GM12878 (cell line): ENCODE results near the gene PPP2R2B. TPM values are rescaled to one million over a fixed set of nuclear protein-coding genes. Genes with fewer than 3 reads are reported as not detected.

Source experiments
- ATAC-seq: fragments of 200-7000 bp; cut with Tn5 transposase; 3 replicates; pipeline ENCODE4 v1.9.1; 2020; ENCODE audit warnings: mild to moderate bottlenecking, moderate library complexity
- BruUV-seq: library from RNA; stranded (reverse); fragments of 400-500 nt; replicated peaks from 2 replicates; lab custom pipeline; 2021; lab: Mats Ljungman, UMichigan
- CTCF ChIA-PET: fragments of 300-600 bp; sonication (Branson Sonifier 250); formaldehyde crosslinking; extraction: SDS; loops from one replicate; lab custom pipeline; 2021; ENCODE audit warnings: inconsistent platforms; lab: Yijun Ruan, JAX
- POLR2A ChIA-PET: fragments of 350-600 bp; formaldehyde crosslinking; extraction: SDS; loops from one replicate; lab custom pipeline; 2021; ENCODE audit warnings: inconsistent platforms; lab: Charles Lee
- RAD21 ChIA-PET: fragments of 300-600 bp; sonication (Branson Sonifier 250); formaldehyde crosslinking; loops from one replicate; lab custom pipeline; 2023; ENCODE audit warnings: antibody characterized with exemption; ENCODE audit not compliant: unreplicated experiment; lab: Charles Lee
- SMC1A ChIA-PET: fragments of 300-600 bp; sonication (Branson Sonifier 250); formaldehyde crosslinking; loops from one replicate; lab custom pipeline; 2023; ENCODE audit not compliant: unreplicated experiment, uncharacterized antibody; lab: Charles Lee
- DNase-seq: peaks from one replicate; pipeline ENCODE4 v3.0.0-alpha.2; 2011; ENCODE audit warnings: low read depth, low spot score
- FAIRE-seq: peaks from 3 replicates; lab custom pipeline; 2011; peaks lifted over from hg19 to GRCh38; lab: Jason Lieb, UNC
- H2AFZ ChIP-seq: 2 replicates; pipeline ENCODE4 v1.6.0; 2011; ENCODE audit warnings: low read depth, low read length, control low read depth; ENCODE audit not compliant: control insufficient read depth
- H3K27ac ChIP-seq: 2 replicates; pipeline ENCODE4 v1.5.1; 2011; ENCODE audit warnings: control low read depth; ENCODE audit not compliant: control insufficient read depth, insufficient read depth
- H3K27me3 ChIP-seq, 2 experiments: replicated peaks in 1 of 2; 2 replicates each; pipeline versions ENCODE4 v1.6.0 to v1.6.1; 2011; ENCODE audit warnings: low read length in 1 of 2; ENCODE audit not compliant: control insufficient read depth in 2 of 2, insufficient read depth in 2 of 2
- H3K36me3 ChIP-seq, 2 experiments: 2 replicates each; pipeline ENCODE4 v1.5.1; 2011; ENCODE audit warnings: low read length in 1 of 2; ENCODE audit not compliant: control insufficient read depth in 2 of 2, insufficient read depth in 2 of 2
- H3K4me1 ChIP-seq: 2 replicates; pipeline ENCODE4 v1.6.1; 2011; ENCODE audit warnings: mild to moderate bottlenecking, low read length, moderate library complexity, mixed read lengths; ENCODE audit not compliant: control insufficient read depth, insufficient read depth
- H3K4me2 ChIP-seq: 2 replicates; pipeline ENCODE4 v1.6.0; 2011; ENCODE audit warnings: control low read depth; ENCODE audit not compliant: control insufficient read depth, insufficient read depth
- H3K4me3 ChIP-seq: fragments of 200-600 bp; sonication (generic); 2 replicates; pipeline ENCODE4 v1.5.1; 2016
- H3K79me2 ChIP-seq: 2 replicates; pipeline ENCODE4 v1.6.0; 2011; ENCODE audit warnings: low read length; ENCODE audit not compliant: control insufficient read depth, insufficient read depth
- H3K9ac ChIP-seq: 2 replicates; pipeline ENCODE4 v1.8.0; 2011; ENCODE audit warnings: low read length, control low read depth, mixed read lengths; ENCODE audit not compliant: control insufficient read depth, insufficient read depth
- H3K9me3 ChIP-seq: replicated peaks from 3 replicates; pipeline ENCODE4 v1.5.1; 2011; ENCODE audit warnings: mild to moderate bottlenecking, low read length; ENCODE audit not compliant: control insufficient read depth, insufficient read depth
- H4K20me1 ChIP-seq: 2 replicates; pipeline ENCODE4 v1.6.0; 2011; ENCODE audit not compliant: control insufficient read depth, insufficient read depth
- KAT2A ChIP-seq: conservative IDR thresholded peaks from 2 replicates; pipeline ENCODE4 v1.6.1; 2011; ENCODE audit warnings: low read depth, low read length; ENCODE audit not compliant: control insufficient read depth
- NBN ChIP-seq: fragments of 450-650 bp; IDR thresholded peaks from 2 replicates; pipeline ENCODE4 v1.6.1; 2016
- NR2C1 ChIP-seq: fragments of 450-650 bp; IDR thresholded peaks from 2 replicates; pipeline ENCODE4 v1.6.1; 2017; ENCODE audit warnings: antibody characterized with exemption, mild to moderate bottlenecking, moderate library complexity
- WGBS: methylation state at CpG from one replicate; pipeline ENCODE4 v1.1.6; 2016; ENCODE audit warnings: low lambda C conversion rate; ENCODE audit not compliant: insufficient replicate concordance, insufficient coverage; ENCODE audit errors: missing lambda C conversion rate; 5-methylcytosine and 5-hydroxymethylcytosine counted together
- in situ Hi-C: fragments of 300-500 bp; cut with MboI; formaldehyde crosslinking; loops from 9 replicates; pipeline ENCODE4 v1.14.3; 2018; ENCODE audit warnings: mixed read lengths
- intact Hi-C: fragments of 100-400 bp; cut with micrococcal nuclease; formaldehyde crosslinking; loops from one replicate; pipeline ENCODE4 v1.14.2; 2022; ENCODE audit not compliant: unreplicated experiment
- polyA plus RNA-seq, 11 experiments: library from polyadenylated mRNA; depleted of rRNA in 4 of 11; unstranded in 6 of 11; stranded (reverse) in 5 of 11; fragments of >200 nt; fragmentation: Nextera tagmentation in 4 of 11; fragmentation: Illumina TruSeq in 1 of 11; extraction: Ambion mirVana in 4 of 11; extraction: Trizol in 1 of 11; gene quantifications; 1 replicate in 1 of 11; 2 replicates in 10 of 11; pipeline versions ENCODE4 v1.2.1 to v1.2.3, GENCODE V29; 2011 to 2016; ENCODE audit warnings: inconsistent platforms in 2 of 11, missing spikeins in 2 of 11, low read depth in 1 of 11
- total RNA-seq, 4 experiments: library from RNA; depleted of rRNA in 3 of 4; stranded (reverse); fragments of >200 nt in 3 of 4; fragmentation: Illumina TruSeq in 1 of 4; extraction: Trizol in 1 of 4; gene quantifications; 2 replicates each; pipeline versions ENCODE4 v1.2.1 to v1.2.3, GENCODE V29; 2013 to 2021
- TF ChIP-seq, protein P1 (sequence below): fragments of 450-650 bp; IDR thresholded peaks from 2 replicates; pipeline ENCODE4 v1.6.1; 2017; ENCODE audit warnings: borderline replicate concordance
- TF ChIP-seq, protein P2 (sequence below): fragments of 450-650 bp; IDR thresholded peaks from 2 replicates; pipeline ENCODE4 v1.6.1; 2017; ENCODE audit warnings: mild to moderate bottlenecking
- TF ChIP-seq, protein P3 (sequence below): fragments of 450-650 bp; IDR thresholded peaks from 2 replicates; pipeline ENCODE4 v1.6.1; 2018; ENCODE audit warnings: borderline replicate concordance, mild to moderate bottlenecking; ENCODE audit not compliant: partially characterized antibody

Gene PPP2R2B
- total and polyA plus RNA-seq, 10 of the 15 experiments (the other 5 are each of a cell fraction or from before 2014, with no cell fraction given): not detected

DNA sequence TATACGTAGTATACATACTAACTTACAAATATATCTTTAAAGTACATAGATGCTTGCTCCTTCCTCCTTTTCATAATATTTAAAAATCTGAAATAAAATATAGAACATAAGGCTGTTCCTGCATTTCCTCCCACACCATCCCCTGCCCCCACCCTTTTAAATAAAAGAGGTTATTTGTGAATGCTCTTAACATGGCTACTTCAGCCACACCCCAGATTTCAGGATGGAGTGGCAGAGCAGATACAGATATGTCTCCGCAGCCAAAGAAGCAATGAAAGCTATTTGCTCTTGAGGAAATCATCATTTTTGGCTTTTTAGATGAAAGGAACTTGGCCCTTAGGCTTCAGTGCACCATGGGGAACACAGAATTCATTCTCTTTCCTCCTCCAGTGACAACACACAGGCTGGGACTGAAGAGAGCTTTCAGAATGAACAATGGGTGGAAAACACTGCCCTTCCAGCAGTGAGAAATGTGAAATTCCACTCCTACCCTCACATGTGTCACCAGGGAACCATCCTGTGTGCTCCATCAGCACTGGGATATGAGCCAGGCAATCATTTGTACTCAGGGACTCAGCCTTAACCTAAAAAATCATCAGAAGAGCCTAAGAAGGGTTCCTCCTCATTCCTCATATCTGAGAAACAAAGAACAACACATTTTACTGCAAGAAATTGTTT is 134.3 kb downstream of the PPP2R2B start:
- ATAC-seq: no peak
- H3K79me2 ChIP-seq: no peaks in the 10 kb centered on the region
- no peak overlapping the region for H3K4me2 ChIP-seq
- no peak for TF ChIP-seq NBN
- TF ChIP-seq, protein P1, sequence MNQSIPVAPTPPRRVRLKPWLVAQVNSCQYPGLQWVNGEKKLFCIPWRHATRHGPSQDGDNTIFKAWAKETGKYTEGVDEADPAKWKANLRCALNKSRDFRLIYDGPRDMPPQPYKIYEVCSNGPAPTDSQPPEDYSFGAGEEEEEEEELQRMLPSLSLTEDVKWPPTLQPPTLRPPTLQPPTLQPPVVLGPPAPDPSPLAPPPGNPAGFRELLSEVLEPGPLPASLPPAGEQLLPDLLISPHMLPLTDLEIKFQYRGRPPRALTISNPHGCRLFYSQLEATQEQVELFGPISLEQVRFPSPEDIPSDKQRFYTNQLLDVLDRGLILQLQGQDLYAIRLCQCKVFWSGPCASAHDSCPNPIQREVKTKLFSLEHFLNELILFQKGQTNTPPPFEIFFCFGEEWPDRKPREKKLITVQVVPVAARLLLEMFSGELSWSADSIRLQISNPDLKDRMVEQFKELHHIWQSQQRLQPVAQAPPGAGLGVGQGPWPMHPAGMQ: no peak
- no peak for TF ChIP-seq KAT2A
- TF ChIP-seq, all 136 proteins: peak for 0
- Histone ChIP-seq H3K9ac (no peak overlapping the region), H3K36me3 (no peaks in the 10 kb centered on the region), H3K27ac (no peak overlapping the region), H3K27me3 (no peaks in the 10 kb centered on the region), H3K9me3 (no peaks in the 10 kb centered on the region), H3K4me1 (no peaks in the 10 kb centered on the region), H3K4me3 (no peak overlapping the region), H4K20me1 (no peaks in the 10 kb centered on the region), H2AFZ (no peak overlapping the region)
- intact Hi-C loops: no loop called here
- ChIA-PET SMC1A (interaction anchor here (1.0 kb wide), 1 partner anchor 15 kb away, joined by 3 read pairs; no protein-coding TSS in a partner anchor), POLR2A (no interaction called here), CTCF (no interaction called here), RAD21 (no interaction called here)
- 21% methylated on average over 2 of the region's 2 CpGs for WGBS
- in situ Hi-C loops: no loop called here
- no TSS peak for BruUV-seq
- DNase-seq: no peak
- FAIRE-seq: no peak

DNA sequence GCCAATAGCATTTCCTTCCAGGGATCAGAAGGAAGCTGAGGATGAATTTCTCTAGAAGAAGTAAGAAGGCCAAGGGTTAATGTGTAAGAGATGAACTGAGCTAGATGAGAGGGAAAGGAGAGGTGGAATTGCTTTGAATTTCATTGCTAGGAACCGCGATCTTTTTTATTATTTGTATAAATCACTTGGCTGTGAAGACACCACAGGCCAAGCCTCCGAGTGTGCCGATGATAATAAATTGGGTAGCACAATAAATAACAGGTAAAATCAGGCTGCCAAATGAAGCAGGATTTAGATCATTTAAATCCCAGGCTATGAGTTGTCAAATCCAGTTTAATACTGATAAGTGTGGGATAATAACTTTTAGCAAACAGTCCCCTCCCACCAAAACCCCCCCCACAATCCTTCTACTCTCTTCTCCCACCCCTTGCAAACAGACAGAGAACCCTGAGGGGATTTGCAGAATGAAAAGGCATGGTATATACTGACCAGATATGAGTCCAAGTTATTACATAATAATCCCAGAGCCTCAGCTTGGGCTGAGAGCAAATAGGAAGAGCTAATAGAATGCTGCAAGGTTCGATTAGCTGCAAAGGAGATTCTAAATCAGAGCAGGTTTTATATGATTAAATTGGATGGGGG is 143.5 kb downstream of the PPP2R2B start:
- no peaks in the 10 kb centered on the region for H3K9me3 ChIP-seq
- no peak overlapping the region for H3K9ac ChIP-seq
- ChIA-PET CTCF (no interaction called here), RAD21 (no interaction called here), POLR2A (no interaction called here), SMC1A (no interaction called here)
- H3K4me3 ChIP-seq: no peak overlapping the region
- BruUV-seq: no TSS peak
- ATAC-seq (no peak), DNase-seq (no peak), FAIRE-seq (no peak)
- 55% methylated on average over 5 of the region's 5 CpGs for WGBS
- H4K20me1 ChIP-seq: no peaks in the 10 kb centered on the region
- intact Hi-C loops (no loop called here), in situ Hi-C loops (no loop called here)
- H3K27me3 ChIP-seq: no peaks in the 10 kb centered on the region
- H3K36me3 ChIP-seq: no peaks in the 10 kb centered on the region
- H2AFZ ChIP-seq: no peak overlapping the region
- H3K4me2 ChIP-seq: no peak overlapping the region
- H3K27ac ChIP-seq: no peak overlapping the region
- no peaks in the 10 kb centered on the region for H3K79me2 ChIP-seq
- H3K4me1 ChIP-seq: no peaks in the 10 kb centered on the region
- TF ChIP-seq, protein P2, sequence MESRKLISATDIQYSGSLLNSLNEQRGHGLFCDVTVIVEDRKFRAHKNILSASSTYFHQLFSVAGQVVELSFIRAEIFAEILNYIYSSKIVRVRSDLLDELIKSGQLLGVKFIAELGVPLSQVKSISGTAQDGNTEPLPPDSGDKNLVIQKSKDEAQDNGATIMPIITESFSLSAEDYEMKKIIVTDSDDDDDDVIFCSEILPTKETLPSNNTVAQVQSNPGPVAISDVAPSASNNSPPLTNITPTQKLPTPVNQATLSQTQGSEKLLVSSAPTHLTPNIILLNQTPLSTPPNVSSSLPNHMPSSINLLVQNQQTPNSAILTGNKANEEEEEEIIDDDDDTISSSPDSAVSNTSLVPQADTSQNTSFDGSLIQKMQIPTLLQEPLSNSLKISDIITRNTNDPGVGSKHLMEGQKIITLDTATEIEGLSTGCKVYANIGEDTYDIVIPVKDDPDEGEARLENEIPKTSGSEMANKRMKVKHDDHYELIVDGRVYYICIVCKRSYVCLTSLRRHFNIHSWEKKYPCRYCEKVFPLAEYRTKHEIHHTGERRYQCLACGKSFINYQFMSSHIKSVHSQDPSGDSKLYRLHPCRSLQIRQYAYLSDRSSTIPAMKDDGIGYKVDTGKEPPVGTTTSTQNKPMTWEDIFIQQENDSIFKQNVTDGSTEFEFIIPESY: no peak
- TF ChIP-seq, protein P3, sequence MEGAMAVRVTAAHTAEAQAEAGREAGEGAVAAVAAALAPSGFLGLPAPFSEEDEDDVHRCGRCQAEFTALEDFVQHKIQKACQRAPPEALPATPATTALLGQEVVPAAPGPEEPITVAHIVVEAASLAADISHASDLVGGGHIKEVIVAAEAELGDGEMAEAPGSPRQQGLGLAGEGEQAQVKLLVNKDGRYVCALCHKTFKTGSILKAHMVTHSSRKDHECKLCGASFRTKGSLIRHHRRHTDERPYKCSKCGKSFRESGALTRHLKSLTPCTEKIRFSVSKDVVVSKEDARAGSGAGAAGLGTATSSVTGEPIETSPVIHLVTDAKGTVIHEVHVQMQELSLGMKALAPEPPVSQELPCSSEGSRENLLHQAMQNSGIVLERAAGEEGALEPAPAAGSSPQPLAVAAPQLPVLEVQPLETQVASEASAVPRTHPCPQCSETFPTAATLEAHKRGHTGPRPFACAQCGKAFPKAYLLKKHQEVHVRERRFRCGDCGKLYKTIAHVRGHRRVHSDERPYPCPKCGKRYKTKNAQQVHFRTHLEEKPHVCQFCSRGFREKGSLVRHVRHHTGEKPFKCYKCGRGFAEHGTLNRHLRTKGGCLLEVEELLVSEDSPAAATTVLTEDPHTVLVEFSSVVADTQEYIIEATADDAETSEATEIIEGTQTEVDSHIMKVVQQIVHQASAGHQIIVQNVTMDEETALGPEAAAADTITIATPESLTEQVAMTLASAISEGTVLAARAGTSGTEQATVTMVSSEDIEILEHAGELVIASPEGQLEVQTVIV: no peak
- TF ChIP-seq NR2C1: no peak
